Liver (tissue), 9 donors: Measurements from ENCODE around the gene SETX. TPM values are rescaled to one million over a fixed set of nuclear protein-coding genes. Genes with fewer than 3 reads are reported as not detected.

Experiments used
- DNase-seq: peaks from one replicate; pipeline ENCODE4 v3.0.0-alpha.2; 2017; ENCODE audit warnings: low spot score
- H3K27ac ChIP-seq, 2 donors: one replicate each; pipeline ENCODE4 v1.7.0; 2013; ENCODE audit warnings: inconsistent platforms in 2 of 2, low read length in 2 of 2, control low read depth in 1 of 2, low read depth in 1 of 2, mild to moderate bottlenecking in 1 of 2
- H3K27me3 ChIP-seq, 4 donors: one replicate each; pipeline versions ENCODE4 v1.6.1 to v1.7.0; 2013; ENCODE audit warnings: low read length in 3 of 4, inconsistent platforms in 1 of 4, mild to moderate bottlenecking in 1 of 4, moderate library complexity in 1 of 4; ENCODE audit not compliant: control insufficient read depth in 4 of 4, insufficient read depth in 4 of 4
- H3K36me3 ChIP-seq, 4 donors: one replicate each; pipeline versions ENCODE4 v1.6.1 to v1.7.0; 2013; ENCODE audit warnings: low read length in 3 of 4, mild to moderate bottlenecking in 3 of 4, low read depth in 1 of 4, moderate library complexity in 1 of 4; ENCODE audit not compliant: control insufficient read depth in 4 of 4, insufficient read depth in 3 of 4
- H3K4me1 ChIP-seq, 4 donors: one replicate each; pipeline versions ENCODE4 v1.6.1 to v1.7.0; 2013; ENCODE audit warnings: low read length in 3 of 4, mild to moderate bottlenecking in 3 of 4, moderate library complexity in 1 of 4; ENCODE audit not compliant: control insufficient read depth in 4 of 4, insufficient read depth in 4 of 4
- H3K4me3 ChIP-seq, 3 donors: one replicate each; pipeline versions ENCODE4 v1.6.1 to v1.7.0; 2013; ENCODE audit warnings: low read length in 3 of 3, control low read depth in 1 of 3, low read depth in 1 of 3, mild to moderate bottlenecking in 1 of 3
- H3K9ac ChIP-seq, 2 donors: one replicate each; pipeline ENCODE4 v1.7.0; 2013; ENCODE audit warnings: low read length in 2 of 2, mild to moderate bottlenecking in 2 of 2, moderate library complexity in 2 of 2, control low read depth in 1 of 2, low read depth in 1 of 2
- H3K9me3 ChIP-seq, 4 donors: one replicate each; pipeline versions ENCODE4 v1.6.1 to v1.7.0; 2013; ENCODE audit warnings: low read length in 3 of 4; ENCODE audit not compliant: control insufficient read depth in 4 of 4
- EGR1 ChIP-seq, 2 donors: IDR thresholded peaks; 2 replicates each; pipeline ENCODE4 v1.6.1; 2016 to 2018; ENCODE audit warnings: antibody characterized with exemption in 2 of 2, low read depth in 2 of 2
- FOXA1 ChIP-seq: IDR thresholded peaks from 2 replicates; pipeline ENCODE4 v1.6.1; 2016; ENCODE audit warnings: antibody characterized with exemption
- FOXA2 ChIP-seq: IDR thresholded peaks from 2 replicates; pipeline ENCODE4 v1.6.1; 2016; ENCODE audit warnings: antibody characterized with exemption
- GABPA ChIP-seq, 2 donors: IDR thresholded peaks in 1 of 2; conservative IDR thresholded peaks in 1 of 2; 2 replicates each; pipeline ENCODE4 v1.6.1; 2016; ENCODE audit warnings: antibody characterized with exemption in 2 of 2, mild to moderate bottlenecking in 1 of 2, moderate library complexity in 1 of 2
- HNF4A ChIP-seq, 2 donors: conservative IDR thresholded peaks; 2 replicates each; pipeline ENCODE4 v1.6.1; 2016; ENCODE audit warnings: antibody characterized with exemption in 2 of 2, mild to moderate bottlenecking in 2 of 2
- HNF4G ChIP-seq: IDR thresholded peaks from 2 replicates; pipeline ENCODE4 v1.6.1; 2016; ENCODE audit warnings: antibody characterized with exemption
- JUND ChIP-seq, 2 donors: IDR thresholded peaks; 2 replicates each; pipeline ENCODE4 v1.6.1; 2016; ENCODE audit warnings: antibody characterized with exemption in 2 of 2
- NR2F2 ChIP-seq: IDR thresholded peaks from 2 replicates; pipeline ENCODE4 v1.6.1; 2016; ENCODE audit warnings: antibody characterized with exemption
- RAD21 ChIP-seq, 2 donors: IDR thresholded peaks; 2 replicates each; pipeline ENCODE4 v1.6.1; 2016; ENCODE audit warnings: antibody characterized with exemption in 2 of 2, mild to moderate bottlenecking in 2 of 2
- RXRA ChIP-seq, 2 donors: IDR thresholded peaks; 2 replicates each; pipeline ENCODE4 v1.6.1; 2017 to 2018; ENCODE audit warnings: antibody characterized with exemption in 2 of 2, mild to moderate bottlenecking in 1 of 2
- SP1 ChIP-seq: IDR thresholded peaks from 2 replicates; pipeline ENCODE4 v1.6.1; 2018; ENCODE audit warnings: antibody characterized with exemption, mild to moderate bottlenecking
- TAF1 ChIP-seq: conservative IDR thresholded peaks from 2 replicates; pipeline ENCODE4 v1.6.1; 2016; ENCODE audit warnings: antibody characterized with exemption, mild to moderate bottlenecking
- YY1 ChIP-seq: IDR thresholded peaks from 2 replicates; pipeline ENCODE4 v1.6.1; 2016; ENCODE audit warnings: antibody characterized with exemption, mild to moderate bottlenecking
- WGBS: extraction: QIAGEN DNeasy Blood & Tissue Kit; methylation state at CpG from one replicate; pipeline ENCODE4 v1.1.7; 2013; 5-methylcytosine and 5-hydroxymethylcytosine counted together
- polyA plus RNA-seq, 2 donors: library from polyadenylated mRNA; stranded (reverse) in 1 of 2; unstranded in 1 of 2; fragments of 200-250 nt in 1 of 2; fragments of >200 nt in 1 of 2; fragmentation: Nextera tagmentation in 1 of 2; extraction: Ambion mirVana in 1 of 2; gene quantifications; one replicate each; pipeline versions ENCODE4 v1.2.1 to v1.2.3, GENCODE V29; 2013 to 2015
- total RNA-seq, 2 donors: library from RNA; depleted of rRNA; stranded (reverse); fragments of >200 nt; gene quantifications; one replicate each; pipeline ENCODE4 v1.2.3, GENCODE V29; 2014
- TF ChIP-seq, protein P1 (sequence below): IDR thresholded peaks from 2 replicates; pipeline ENCODE4 v1.6.1; 2016; ENCODE audit warnings: antibody characterized with exemption
- TF ChIP-seq, protein P2 (sequence below): IDR thresholded peaks from 2 replicates; pipeline ENCODE4 v1.6.1; 2016; ENCODE audit warnings: antibody characterized with exemption
- TF ChIP-seq, protein P3 (sequence below): IDR thresholded peaks from 2 replicates; pipeline ENCODE4 v1.6.1; 2016; ENCODE audit warnings: antibody characterized with exemption
- TF ChIP-seq, protein P4 (sequence below): IDR thresholded peaks from 2 replicates; pipeline ENCODE4 v1.6.1; 2016; ENCODE audit warnings: antibody characterized with exemption, mild to moderate bottlenecking
- donor health status: healthy.
- donor health status: healthy.
- donor health status: healthy.
- donor health status: healthy.
- donor health status: healthy.

The SETX gene
- total and polyA plus RNA-seq, 4 donors: 8.6 to 60.2 (median 19.6) TPM

DNA sequence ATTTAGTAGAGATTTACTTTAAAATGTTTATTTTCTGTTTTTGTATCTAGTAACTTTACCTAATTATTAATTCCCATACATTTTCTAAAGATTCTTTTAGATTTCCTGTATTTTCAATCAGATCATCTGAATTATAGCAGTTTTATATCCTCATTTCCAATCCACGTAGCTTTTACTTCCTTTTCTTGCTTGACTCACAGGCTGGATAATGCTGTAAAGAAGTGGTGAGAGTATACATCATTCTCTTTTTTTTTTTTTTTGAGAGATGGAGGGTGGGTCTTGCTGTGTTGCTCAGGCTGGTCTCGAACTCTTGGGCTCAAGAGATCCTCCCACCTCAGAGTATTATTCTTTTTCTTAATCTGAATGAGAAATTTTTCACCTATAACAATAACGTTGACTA is 11.2 kb upstream of the SETX start (continued):
- no peak for TF ChIP-seq HNF4G
- TF ChIP-seq EGR1 (IDR thresholded peaks at IDR 0.05; ENCODE audit: low read depth in 2 of 2): no peak
- TF ChIP-seq YY1: no peak

DNA sequence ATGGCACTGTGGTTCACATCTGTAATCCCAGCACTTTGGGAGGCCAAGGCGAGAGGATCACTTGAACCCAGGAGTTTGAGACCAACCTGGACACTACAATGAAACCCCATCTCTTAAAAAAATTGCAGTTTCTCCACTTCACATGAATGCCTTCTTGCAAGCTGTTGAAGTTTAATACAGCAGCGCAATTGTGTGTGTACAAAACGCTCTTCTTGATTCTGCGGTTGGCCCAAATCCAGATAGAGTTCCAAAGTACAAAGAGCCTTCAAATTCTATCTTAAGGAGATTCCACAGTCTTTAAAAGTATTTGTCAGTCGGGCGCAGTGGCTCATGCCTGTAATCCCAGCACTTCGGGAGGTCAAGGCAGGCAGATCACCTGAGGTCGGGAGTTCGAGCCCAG is 9.3 kb upstream of the SETX start:
- 88% methylated on average over 9 of the region's 9 CpGs for WGBS
- Histone ChIP-seq H3K36me3 (no peaks in the 10 kb centered on the region), H3K27ac (no peak overlapping the region), H3K27me3 (no peaks in the 10 kb centered on the region), H3K9me3 (no peaks in the 10 kb centered on the region), H3K4me3 (no peak overlapping the region), H3K4me1 (no peaks in the 10 kb centered on the region), H3K9ac (no peak overlapping the region)
- no peak for DNase-seq
- no peak for TF ChIP-seq SP1
- no peak for TF ChIP-seq NR2F2
- TF ChIP-seq FOXA2: no peak
- TF ChIP-seq HNF4A (conservative IDR thresholded peaks at IDR 0.05): no peak
- no peak for TF ChIP-seq RAD21 (IDR thresholded peaks at IDR 0.05)
- TF ChIP-seq TAF1: no peak
- TF ChIP-seq, protein P1, sequence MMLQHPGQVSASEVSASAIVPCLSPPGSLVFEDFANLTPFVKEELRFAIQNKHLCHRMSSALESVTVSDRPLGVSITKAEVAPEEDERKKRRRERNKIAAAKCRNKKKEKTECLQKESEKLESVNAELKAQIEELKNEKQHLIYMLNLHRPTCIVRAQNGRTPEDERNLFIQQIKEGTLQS: no peak
- no peak for TF ChIP-seq JUND (IDR thresholded peaks at IDR 0.05)
- TF ChIP-seq, protein P2, sequence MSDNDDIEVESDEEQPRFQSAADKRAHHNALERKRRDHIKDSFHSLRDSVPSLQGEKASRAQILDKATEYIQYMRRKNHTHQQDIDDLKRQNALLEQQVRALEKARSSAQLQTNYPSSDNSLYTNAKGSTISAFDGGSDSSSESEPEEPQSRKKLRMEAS: no peak
- TF ChIP-seq, protein P3, sequence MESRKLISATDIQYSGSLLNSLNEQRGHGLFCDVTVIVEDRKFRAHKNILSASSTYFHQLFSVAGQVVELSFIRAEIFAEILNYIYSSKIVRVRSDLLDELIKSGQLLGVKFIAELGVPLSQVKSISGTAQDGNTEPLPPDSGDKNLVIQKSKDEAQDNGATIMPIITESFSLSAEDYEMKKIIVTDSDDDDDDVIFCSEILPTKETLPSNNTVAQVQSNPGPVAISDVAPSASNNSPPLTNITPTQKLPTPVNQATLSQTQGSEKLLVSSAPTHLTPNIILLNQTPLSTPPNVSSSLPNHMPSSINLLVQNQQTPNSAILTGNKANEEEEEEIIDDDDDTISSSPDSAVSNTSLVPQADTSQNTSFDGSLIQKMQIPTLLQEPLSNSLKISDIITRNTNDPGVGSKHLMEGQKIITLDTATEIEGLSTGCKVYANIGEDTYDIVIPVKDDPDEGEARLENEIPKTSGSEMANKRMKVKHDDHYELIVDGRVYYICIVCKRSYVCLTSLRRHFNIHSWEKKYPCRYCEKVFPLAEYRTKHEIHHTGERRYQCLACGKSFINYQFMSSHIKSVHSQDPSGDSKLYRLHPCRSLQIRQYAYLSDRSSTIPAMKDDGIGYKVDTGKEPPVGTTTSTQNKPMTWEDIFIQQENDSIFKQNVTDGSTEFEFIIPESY: no peak
- TF ChIP-seq HNF4G: no peak
- TF ChIP-seq GABPA (IDR thresholded peaks at IDR 0.05 in 1 of 2, conservative IDR thresholded peaks at IDR 0.05 in 1 of 2): no peak
- TF ChIP-seq, protein P4, sequence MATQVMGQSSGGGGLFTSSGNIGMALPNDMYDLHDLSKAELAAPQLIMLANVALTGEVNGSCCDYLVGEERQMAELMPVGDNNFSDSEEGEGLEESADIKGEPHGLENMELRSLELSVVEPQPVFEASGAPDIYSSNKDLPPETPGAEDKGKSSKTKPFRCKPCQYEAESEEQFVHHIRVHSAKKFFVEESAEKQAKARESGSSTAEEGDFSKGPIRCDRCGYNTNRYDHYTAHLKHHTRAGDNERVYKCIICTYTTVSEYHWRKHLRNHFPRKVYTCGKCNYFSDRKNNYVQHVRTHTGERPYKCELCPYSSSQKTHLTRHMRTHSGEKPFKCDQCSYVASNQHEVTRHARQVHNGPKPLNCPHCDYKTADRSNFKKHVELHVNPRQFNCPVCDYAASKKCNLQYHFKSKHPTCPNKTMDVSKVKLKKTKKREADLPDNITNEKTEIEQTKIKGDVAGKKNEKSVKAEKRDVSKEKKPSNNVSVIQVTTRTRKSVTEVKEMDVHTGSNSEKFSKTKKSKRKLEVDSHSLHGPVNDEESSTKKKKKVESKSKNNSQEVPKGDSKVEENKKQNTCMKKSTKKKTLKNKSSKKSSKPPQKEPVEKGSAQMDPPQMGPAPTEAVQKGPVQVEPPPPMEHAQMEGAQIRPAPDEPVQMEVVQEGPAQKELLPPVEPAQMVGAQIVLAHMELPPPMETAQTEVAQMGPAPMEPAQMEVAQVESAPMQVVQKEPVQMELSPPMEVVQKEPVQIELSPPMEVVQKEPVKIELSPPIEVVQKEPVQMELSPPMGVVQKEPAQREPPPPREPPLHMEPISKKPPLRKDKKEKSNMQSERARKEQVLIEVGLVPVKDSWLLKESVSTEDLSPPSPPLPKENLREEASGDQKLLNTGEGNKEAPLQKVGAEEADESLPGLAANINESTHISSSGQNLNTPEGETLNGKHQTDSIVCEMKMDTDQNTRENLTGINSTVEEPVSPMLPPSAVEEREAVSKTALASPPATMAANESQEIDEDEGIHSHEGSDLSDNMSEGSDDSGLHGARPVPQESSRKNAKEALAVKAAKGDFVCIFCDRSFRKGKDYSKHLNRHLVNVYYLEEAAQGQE: no peak

DNA sequence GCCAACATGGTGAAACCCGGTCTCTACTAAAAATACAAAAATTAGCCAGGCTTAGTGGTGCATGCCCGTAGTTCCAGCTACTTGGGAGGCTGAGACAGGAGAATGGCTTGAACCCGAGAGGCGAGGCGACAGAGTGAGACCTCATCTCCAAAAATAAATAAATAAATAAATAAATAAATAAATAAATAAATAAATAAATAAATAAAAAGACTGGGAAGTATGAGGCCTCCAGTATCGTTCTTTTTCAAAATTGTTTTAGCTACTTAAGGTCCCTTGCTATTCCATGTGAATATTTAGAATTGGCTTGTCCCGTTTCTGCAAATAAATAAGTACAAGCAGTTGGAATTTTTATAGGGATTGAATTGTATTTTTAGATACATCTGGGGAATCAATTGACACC is 3.0 kb upstream of the SETX start:
- Histone ChIP-seq H3K9me3 (no peaks in the 10 kb centered on the region), H3K9ac (no peak overlapping the region), H3K4me1 (peaks cover 0 to 14% (median 11%) of the 10 kb centered on the region in 4 donors), H3K27me3 (no peaks in the 10 kb centered on the region), H3K36me3 (peaks cover 0 to 4% (median 0%) of the 10 kb centered on the region in 4 donors), H3K27ac (no peak overlapping the region), H3K4me3 (no peak overlapping the region)
- 91% methylated on average over 7 of the region's 7 CpGs for WGBS
- no peak for DNase-seq
- TF ChIP-seq FOXA2: no peak
- TF ChIP-seq NR2F2: no peak
- TF ChIP-seq, protein P4: no peak
- TF ChIP-seq FOXA1: no peak
- no peak for TF ChIP-seq RXRA (IDR thresholded peaks at IDR 0.05)
